LNCaP clone FGC (cell line): ENCODE data around the gene TIAL1.

ENCODE experiments used
- DNase-seq: peaks from one replicate; pipeline ENCODE4 v3.0.0-alpha.2; 2011; ENCODE audit warnings: low read depth
- H3K4me3 ChIP-seq: 2 replicates; pipeline ENCODE4 v1.5.1; 2011; ENCODE audit warnings: mild to moderate bottlenecking, low read depth, low read length, control low read depth
- TF ChIP-seq, protein P1 (sequence below): IDR thresholded peaks from 2 replicates; pipeline ENCODE4 v1.5.1; 2012; ENCODE audit warnings: mild to moderate bottlenecking; ENCODE audit not compliant: control insufficient read depth, insufficient read depth; ENCODE audit errors: extremely low read depth

The TIAL1 gene

DNA sequence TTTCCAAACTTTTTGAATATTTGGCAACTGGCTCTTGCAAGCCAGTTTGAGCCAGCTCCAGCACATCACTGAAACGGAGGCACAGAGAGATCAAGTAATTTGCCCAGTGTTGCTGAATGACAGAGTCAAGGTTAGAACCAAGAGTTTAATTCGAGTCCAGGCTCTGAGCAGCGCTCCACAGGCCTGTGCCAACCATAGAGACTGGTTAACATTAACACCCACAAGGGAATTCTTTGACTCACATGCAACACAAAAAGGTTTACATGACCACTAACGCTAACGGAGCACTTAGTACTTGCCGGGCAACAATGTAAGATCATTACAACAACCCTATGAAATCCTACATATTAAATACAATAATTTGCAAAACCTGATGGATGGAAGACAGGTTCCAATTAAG is 55.7 kb downstream of the TIAL1 start:
- no peak for DNase-seq
- TF ChIP-seq, protein P1, sequence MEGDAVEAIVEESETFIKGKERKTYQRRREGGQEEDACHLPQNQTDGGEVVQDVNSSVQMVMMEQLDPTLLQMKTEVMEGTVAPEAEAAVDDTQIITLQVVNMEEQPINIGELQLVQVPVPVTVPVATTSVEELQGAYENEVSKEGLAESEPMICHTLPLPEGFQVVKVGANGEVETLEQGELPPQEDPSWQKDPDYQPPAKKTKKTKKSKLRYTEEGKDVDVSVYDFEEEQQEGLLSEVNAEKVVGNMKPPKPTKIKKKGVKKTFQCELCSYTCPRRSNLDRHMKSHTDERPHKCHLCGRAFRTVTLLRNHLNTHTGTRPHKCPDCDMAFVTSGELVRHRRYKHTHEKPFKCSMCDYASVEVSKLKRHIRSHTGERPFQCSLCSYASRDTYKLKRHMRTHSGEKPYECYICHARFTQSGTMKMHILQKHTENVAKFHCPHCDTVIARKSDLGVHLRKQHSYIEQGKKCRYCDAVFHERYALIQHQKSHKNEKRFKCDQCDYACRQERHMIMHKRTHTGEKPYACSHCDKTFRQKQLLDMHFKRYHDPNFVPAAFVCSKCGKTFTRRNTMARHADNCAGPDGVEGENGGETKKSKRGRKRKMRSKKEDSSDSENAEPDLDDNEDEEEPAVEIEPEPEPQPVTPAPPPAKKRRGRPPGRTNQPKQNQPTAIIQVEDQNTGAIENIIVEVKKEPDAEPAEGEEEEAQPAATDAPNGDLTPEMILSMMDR = no peak
- H3K4me3 ChIP-seq = no peak overlapping the region

DNA sequence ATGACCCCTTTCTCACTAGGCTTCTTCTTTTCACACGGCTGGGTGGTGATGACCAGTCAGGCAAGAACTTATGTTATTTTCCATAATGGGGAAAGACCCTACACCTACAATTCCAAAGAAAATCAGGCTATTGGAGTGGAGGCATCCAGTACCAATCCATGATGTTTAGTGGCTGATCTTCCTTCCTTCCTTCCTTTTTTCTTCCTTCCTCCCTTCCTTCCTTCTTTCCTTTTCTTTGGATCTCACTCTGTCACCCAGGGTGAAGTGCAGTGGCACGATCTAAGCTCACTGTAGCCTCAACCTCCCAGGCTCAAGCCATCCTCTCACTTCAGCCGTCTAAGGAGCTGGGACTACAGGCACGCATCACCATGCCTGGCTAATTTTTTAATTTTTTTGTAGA is 56.7 kb downstream of the TIAL1 start:
- H3K4me3 ChIP-seq = no peak overlapping the region
- TF ChIP-seq, protein P1 = no peak

DNA sequence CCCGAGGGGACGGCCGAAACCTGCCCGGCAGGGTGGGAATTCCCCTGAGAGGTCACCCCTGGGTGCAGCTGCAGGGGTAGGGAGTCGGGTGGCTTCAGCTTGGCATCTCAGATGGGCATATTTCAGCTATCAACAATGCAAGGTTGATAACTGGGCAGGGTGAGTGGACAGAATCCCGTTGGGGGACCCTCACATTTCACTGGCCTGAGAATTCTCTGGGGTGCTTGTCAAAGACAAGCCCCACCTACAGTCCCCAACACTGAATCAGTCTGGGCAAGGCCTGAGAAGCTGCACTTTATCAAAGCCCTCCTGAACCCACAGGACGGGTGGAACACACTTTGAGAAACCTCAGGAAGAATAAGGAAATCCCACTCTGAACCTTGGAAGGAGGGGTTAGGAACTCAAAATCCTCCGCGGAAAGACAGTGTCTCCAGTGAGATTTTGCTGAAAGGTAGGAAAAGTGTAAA is 57.4 kb downstream of the TIAL1 start:
- no peak for DNase-seq
- peak overlapping the region; percentile 17; the same call in 1 of the 2 replicates for H3K4me3 ChIP-seq
- TF ChIP-seq, protein P1 = no peak

More for the DNA sequence above, 56.7 kb downstream of the TIAL1 start:
- no peak for DNase-seq

DNA sequence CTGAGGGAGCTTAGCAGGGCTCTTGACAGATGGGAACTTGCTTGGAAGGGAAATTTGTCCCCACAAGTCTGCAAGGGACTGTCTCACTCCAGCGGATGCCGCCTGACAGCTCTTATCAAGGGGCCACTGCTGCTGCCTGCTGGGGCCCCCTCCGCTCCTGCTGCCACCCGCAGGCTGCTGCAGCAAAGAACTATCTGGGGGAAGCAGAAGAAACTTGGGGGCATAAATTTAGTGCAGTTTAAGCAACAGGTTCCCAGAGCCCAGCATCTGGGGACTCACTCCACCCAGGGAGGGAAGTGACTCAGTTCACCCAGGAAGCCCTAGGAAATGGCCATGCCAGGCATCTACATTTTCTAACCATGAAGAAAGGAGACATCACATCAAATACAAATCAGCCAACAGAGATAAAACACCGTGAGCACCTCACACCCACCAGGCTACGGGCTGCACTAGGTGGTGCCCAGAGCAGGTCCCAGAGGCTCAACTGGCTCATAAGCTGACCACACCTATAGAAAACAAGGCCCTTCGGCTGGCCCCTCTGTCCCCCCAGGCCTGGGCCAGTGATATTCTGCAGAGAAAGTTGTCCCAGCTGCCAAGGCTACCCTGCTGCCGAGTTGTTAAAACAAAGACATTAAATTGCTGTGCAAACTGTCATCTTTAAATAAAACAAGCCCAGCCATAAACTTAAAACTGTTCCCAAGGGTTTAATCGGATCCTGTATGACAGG is 58.0 kb downstream of the TIAL1 start:
- peak; percentile 41 for DNase-seq
- TF ChIP-seq, protein P1 = no peak
- peak overlapping the region; percentile 17 for H3K4me3 ChIP-seq

DNA sequence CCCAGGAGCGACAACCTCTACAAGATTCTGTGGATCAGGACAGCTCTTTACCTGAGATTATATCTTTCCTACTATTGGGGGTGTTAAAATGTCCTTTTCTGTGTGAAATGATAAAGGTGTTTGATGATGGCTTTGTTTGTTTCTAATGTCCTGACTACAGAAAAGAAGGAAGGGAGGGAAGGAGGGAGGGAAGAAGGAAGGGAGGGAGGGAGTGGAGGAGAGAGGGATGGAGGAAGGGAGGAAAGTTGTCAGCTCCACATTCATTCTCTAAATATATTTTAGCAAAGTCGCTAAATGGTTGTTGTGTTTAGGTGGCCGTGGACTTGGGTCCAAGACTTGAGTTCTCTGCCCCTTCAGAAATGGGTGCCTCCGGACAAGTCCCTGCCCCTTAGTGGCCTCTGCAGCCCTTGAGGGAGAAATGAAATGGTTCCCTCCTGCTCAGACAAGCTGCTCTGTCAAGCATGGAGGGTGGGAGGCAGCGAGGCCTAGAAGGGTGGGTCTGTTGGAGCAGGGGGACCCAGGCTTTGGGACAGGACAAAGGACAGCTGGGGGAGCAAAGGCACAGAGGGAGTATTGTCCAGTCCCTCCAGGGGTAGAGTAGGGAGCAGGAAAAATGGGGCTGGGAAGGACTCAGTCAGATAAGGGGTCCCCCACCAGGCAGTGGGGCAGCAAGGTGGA is 58.7 kb downstream of the TIAL1 start:
- H3K4me3 ChIP-seq = no peak overlapping the region
- DNase-seq = no peak
- TF ChIP-seq, protein P1 = no peak

DNA sequence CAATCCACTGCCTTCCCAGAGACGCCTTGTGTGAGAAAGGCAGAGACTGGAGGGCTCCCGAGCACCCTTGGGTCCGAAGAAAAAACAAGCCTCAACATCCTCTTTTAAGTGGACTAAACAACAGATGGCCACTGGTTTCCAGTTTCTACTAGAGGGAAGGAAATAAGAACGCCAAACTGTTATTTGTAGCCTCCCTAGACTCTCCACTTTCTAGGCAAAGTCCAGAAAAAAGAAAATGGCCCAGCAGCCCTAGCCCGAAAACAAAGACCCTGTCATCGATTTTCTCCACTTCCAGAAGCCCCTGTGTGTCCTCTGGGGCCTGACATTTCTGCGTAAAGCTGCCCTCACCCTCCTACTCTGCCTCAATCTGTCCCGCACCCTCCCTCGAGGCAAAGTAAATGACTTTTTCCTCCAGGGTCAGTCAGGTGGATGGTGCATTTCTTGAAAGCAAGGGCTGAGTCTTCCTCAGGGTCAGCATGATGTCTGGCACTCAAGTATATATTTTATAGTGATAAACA is 60.2 kb downstream of the TIAL1 start:
- no peak for DNase-seq
- H3K4me3 ChIP-seq = no peak overlapping the region
- TF ChIP-seq, protein P1 = no peak
